Kidney tubule cell (primary cell): Measurements from ENCODE around the gene SLC31A1.
"Not testable (repeated sequence)": the region's sequence is repeated elsewhere in the genome, so short reads cannot be mapped to it uniquely, and the experiment has no call there.

Experiments
- DNase-seq: peaks from one replicate; pipeline ENCODE4 v3.0.0-alpha.2; 2018; ENCODE audit warnings: low spot score

SLC31A1 gene

DNA sequence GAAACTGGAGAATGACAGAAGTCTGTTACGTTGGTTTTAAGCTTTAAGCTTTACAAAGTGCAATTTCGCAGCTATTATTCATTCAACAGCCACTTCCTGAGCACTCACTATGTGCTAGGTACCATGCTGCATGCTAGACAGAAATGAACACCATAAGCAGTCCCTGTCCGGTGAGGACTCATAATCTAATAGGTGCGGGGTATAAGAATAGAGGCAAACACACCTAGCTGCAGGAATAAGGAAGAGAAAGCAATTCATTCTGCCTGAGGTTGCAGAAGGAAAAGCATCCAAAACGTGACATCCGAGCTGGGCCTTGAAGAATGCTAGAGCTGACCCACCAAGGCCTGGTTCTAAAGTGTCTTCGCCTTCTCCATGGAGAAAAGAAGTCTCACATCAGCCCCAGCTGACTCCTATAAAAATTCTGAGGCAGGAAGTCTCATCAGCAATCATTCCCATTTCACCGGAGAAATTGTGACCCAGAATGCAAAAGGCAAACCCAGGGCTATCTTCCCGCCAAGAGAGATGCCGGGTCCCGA, 809 bp upstream of the SLC31A1 start:
- peak; percentile 21 for DNase-seq

DNA sequence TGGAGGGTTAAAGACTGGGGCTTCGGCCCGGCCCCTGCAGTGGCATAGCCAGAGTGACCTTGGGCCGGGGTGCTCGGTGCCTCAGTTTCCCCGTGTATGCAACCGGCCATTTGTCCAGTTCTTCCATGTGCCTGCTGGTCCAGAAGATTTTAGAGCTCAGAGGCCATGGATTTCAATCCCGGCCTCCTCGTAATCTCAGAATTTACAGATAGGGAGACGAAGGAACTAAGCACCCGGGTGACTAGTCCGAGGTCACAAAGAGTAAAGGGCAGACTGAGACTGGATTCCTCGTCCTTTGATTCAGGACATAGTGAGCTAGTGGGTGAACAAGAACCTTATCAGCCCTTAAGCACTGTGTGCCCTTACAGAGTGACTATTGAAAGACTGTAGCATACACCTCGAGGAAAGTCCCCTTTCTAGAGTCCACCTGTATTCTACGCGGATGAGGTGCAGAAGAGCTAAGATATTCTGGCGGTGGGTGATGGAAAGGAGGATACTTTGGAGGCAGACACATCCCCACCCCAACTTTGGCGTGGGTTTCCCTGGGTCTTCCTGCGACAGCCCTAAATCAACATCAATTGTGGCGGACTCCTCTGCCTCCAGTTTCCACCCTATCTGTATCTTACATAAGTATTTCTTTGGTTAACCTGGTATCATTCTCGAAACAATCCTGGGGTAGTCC, 597 bp downstream of the SLC31A1 start:
- DNase-seq: peak; percentile 33

DNA sequence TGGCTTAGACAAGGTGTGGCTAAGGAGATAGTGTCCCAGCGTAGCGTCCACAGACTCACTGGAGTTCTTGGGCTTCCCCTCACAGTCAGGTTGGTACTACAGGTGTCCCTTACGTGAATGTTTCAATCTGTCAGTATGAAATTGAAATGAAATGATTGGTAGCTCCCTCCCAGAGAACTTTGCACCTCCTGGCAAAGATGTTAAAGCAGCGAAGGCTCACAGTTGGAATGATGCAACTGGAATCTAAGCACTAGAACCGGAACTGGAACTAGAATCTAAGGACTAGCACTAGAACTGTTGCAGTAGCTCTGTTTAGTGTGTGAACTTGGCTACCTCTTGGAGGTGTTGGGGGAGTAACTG, 1.1 kb downstream of the SLC31A1 start:
- peak; percentile 16 for DNase-seq

DNA sequence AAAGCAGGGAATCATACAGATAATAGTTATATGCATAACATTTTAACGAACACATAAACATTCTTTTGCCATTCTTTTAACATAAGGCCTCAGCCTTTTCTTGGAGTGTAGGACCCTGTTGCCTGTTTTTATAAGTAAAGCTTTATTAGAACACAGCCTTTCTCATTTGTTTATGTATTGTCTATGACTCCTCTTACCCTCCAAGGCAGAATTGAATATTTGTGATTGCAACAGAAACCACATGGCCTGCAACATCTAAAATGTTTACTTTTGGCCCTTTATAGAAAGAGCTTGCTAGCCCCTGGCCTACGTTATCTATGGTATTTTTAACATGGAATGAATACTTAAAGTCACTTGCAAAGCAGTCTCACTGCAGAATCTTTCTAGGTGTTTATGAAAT, 2.6 kb downstream of the SLC31A1 start:
- DNase-seq: no peak

DNA sequence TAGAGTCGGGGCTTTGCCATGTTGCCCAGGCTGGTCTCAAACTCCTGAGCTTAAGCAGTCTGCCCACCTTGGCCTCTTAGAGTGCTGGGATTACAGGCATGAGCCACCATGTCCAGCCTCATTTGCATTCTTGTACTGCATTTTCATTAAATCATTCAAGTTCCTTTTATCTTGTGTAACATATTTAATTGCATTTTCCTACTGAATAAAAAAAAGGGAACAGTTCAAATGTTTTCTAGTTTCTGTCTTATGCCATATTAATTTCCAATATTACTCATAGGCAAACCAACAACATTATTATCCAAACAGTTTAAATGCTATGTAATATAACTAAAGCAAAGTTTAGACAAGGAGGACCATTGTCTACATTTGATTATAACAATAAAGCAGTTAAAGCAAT, 6.1 kb downstream of the SLC31A1 start:
- no peak for DNase-seq

DNA sequence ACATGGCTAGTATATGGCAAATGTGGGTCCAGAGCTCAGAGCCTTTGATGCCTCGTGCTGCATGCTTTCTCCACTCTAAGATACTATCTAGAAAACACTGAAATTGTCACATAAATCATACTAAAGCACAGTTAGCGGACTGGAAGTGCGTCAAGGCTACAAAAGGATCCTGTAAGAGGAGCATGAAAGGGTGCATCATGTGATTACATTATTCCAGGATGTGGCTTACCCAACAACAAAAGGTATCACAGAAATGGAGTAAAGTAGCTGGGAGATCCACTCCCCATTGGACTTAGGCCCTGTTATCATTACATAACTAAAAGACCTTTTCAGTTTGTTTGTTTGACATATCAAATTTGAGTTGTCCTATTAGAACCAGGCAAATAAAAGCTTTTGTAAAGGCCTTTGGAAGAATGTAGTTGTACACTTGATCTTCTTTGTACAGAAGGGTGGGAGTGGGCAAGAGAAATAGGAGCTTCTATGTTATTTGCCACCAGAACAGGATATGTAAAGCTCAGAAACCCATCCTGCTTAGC, 6.9 kb downstream of the SLC31A1 start:
- no peak for DNase-seq

DNA sequence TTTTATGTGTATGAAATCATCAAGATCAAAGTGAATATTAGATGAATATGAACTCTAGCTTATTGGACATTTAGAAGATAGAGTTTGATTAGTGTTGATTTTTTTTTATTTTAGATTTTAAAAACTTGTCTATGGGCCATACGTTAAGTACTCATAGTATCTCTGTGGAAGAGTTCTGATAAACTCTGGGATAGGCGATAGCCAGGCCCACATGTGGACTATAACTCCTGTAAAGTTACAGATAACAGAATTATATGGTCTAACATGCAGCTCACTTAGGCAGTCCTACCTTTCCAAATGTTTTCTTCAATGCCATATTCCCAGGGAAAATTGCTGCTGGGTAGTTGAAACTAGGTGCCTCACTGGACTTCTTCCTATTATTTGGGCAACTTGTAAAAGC, 10.4 kb downstream of the SLC31A1 start:
- DNase-seq: no peak

DNA sequence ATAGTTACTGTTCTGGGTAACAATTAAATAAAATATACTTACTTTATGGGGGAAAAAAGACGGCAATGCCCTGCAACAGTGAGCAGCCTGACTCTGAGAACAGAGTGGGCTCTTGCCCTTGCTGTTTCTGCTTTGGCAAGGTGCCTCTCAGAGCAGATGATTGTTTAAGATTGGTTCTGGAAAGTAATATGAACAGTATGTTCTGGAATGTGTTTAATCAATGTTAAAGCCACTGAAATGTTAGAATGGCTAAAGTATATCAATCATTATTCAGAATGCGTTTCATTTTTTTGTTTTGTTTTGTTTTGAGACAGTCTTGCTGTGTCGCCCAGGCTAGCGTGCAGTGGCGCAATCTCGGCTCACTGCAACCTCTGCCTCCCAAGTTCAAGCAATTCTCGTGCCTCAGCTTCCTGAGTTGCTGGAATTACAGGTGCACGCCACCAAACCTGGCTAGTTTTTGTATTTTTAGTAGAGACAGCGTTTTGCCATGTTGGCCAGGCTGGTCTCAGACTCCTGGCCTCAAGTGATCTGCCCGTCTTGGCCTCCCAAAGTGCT, 14.4 kb downstream of the SLC31A1 start:
- DNase-seq: not testable (repeated sequence)

DNA sequence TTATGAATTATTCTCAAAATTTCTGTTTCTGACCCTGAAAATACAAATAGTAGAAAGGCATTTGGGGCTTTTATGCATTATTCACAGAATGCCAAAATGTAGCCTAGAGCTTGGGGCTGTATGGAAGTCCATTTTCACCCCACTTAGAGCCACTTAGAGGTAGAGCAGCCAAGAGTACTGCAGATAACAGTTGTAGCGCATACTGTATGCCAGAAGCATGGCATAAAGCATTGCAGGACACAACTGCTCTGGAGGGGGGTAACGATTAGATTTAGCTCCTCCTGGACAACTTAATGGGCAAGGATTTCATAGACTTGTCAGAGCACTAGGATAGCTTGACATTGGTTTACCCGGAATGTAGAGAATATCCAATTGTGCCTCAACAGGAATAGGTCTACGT, 15.7 kb downstream of the SLC31A1 start:
- DNase-seq: no peak

DNA sequence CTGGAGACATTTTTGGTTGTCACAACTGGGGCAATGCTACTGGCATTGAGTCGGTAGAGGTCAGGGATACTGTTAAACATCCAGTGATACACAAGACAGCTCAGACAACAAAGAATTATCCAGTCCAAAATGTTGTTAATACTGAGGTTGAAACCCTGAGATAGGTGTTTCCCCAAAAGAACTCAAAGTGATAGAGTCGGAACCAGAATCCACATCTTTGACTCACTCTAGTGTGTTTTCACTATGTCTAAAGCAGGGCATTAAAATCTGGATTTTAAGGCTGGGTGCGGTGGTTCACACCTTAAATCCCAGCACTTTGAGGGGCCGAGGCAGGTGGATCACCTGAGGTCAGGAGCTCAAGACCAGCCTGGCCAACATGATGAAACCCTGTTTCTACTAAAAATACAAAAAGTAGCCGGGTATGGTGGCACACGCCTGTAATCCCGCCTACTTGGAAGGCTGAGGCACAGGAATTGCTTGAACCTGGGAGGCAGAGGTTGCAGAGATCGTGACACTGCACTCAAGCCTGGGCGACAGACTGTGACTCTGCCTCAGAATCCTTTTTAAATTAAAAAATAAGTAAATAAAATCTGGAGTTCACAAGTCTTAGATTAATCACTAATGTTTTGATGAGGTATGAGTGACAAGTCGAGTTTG, 17.0 kb downstream of the SLC31A1 start:
- DNase-seq: no peak

DNA sequence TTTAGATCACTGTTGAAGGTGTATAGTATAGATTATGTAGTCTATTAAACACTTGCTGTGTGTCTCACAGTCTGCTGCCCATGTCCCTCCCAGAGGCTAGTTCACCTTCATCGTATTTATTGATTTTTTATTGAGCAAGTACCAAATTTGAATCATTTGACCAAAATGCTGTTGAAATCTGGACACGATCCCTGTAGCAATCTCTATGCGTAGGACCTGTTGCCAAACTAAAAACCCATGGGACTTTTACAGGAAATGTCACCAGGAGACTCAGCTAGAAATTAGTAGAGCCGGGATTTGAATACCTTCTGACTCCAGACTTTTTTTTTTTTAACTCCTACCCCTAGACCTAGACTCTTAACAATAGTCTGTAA, 17.5 kb downstream of the SLC31A1 start:
- DNase-seq: no peak

DNA sequence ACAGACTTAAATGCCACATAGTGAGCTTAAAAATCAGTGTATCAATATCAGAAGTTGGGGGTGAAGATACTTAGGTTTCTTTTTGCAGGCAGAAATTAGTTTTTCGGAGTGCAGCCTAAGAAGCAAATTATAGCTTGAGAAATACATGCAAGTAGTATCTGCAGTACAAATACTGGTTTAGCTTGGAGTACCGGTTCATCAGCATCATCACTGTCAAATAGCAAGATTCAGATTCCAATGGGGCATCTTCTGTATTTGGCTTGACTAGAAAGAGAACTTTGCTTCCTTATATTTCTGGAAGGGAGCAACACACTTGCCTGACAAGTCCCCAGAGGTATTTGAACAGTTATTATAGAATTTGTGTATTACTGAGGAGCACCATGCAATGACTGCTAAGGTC, 19.8 kb downstream of the SLC31A1 start:
- DNase-seq: no peak

DNA sequence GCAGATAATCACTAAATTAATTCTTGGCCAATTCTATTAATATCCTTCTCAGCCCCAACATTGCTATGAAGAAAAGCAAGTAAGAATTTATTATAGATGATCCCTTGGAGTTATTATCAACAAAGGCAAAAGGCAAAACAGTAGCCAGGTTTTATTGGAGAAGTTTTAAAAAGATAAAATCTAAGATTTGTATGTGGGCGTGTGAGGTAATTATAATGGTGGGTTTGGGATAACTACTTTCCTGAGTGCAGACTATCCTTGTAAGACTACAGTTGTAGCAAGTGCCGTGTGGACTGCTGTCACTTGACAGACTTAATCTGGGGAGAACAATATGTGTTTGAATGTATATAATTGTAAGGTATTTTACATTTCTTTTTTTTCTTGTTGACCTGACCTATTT, 23.2 kb downstream of the SLC31A1 start:
- no peak for DNase-seq

DNA sequence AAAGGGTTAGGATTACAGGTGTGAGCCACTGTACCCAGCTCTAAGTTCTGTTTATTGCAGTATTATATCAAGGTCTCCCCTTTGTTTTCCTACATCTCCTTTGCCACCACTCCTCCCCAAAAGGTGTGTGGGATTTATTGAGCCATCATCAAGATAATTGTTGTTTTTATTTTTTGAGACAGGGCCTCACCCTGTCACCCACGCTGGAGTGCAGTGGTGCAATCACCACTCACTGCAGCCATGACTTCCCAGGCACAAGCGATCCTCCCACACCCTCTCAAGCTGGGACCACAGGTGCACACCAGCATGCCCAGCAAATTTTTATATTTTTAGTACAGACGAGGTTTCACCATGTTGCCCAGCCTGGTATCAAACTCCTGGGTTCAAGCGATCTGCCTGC, 24.6 kb downstream of the SLC31A1 start:
- DNase-seq: no peak

DNA sequence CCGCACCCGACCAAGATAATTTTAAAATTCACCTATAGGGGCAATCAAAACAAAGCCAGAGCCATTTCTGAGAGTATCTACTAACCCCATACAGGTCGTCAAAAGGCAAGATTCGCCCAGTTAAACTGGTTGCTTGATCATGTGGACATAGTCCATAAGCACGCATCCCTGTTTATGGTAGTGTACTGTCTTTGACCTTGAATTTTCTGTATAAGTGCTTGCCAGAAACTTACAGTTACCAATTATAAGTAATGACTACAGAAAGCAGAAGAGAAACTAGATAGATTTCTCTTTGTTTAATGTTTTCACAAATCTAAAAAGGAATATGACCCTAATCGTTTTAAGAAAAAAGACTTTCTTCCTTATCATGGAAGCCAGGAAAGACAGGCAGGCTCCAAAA, 25.6 kb downstream of the SLC31A1 start:
- DNase-seq: no peak

DNA sequence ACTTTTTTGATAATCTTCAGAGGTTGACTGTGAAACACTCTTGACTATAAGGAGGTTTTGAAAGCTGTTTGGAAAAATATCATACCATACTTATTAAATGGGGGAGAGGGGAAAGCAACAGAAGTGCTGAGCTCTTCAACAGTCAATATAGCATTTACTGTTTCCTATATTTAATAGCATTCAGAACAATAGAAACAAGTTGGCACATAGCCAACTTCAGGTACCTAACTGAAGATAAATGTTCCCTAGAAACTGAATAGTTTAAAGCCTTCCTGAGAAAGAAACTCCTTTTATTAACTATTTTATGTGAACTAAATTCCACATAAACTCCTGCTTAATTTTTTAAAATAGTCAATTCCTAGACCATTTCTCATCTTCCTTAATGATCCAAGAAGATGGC, 26.3 kb downstream of the SLC31A1 start:
- DNase-seq: no peak

DNA sequence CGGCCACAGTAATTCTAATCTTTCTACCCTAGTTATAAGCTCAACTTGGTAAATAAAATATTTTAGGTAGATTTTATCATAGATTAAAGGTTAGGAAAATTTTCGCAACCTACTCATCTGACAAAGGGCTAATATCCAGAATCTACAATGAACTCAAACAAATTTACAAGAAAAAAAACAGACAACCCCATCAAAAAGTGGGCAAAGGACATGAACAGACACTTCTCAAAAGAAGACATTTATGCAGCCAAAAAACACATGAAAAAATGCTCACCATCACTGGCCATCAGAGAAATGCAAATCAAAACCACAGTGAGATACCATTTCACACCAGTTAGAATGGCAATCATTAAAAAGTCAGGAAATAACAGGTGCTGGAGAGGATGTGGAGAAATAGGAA, 28.3 kb downstream of the SLC31A1 start:
- DNase-seq: not testable (repeated sequence)

DNA sequence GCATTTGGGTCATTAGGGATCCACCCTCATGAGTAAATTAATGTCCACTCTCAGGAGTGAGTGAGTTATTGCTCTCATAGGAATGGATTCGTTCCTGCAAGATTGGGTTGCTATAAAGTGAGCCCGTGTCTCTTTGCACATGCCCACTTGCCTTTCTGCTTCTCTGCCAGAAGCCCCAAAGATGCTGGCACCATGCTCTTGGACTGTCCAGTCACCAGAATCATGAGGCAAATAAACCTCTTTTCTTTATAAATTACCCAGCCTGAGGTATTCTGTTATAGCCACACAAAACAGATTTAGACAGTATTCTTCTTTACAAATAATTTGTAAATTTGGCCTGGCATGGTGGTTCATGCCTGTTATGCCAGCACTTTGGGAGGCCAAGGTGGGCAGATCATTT, 29.5 kb downstream of the SLC31A1 start:
- no peak for DNase-seq

DNA sequence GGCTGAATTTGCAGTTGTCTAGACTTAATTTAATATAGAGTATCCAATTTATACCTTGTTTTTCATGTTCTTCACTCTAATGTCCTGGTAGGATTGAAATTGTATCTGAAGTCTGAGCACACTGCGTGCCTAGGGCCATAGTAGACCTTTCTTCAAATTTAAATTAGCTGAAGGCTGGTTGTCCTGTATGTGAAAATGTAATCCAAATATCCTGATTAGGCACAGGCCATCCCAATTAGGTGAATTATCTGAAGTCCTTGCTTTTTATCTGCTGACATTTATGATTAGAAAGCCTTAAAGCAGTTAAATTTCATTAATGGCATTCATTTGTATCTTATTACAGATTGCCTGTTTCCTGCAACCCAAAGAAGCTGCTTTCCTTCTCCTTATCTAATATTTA, 33.6 kb downstream of the SLC31A1 start:
- DNase-seq: no peak

DNA sequence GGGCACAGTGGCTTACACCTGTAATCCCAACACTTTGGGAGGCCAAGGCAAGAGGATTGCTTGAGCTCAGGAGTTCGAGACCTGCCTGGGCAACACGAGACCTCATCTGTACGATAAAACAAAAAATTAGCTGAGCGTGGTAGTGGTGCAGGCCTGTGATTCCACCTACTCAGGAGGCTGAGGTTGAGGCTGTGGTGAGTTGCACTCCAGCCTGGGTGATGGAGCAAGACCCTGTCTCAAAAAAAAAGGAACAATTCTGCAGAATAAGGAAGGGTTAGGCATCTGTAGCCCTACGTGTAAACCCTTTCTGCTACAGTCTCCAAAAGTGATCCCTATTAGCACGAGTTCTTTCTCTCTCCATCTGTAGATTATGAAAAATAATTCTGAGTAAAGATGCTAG, 34.1 kb downstream of the SLC31A1 start:
- no peak for DNase-seq

DNA sequence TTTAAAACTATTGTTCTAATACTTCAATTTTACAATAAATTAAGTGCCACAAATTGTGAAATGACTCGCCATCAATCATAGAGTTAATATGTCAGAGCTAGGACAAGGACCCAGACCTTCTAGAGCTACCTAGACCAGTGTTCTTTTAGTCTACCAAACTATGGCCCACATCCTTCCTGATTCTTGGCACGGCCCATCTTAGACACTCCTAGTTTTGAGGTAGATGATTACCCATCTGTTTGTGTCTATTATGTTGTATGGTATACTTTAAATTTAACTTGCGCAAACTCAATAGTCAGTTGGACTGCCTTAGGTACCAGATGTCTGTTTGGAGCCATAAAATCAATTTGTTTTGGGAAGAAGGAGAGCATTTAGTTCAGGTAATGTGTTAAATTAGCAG, 36.5 kb downstream of the SLC31A1 start:
- no peak for DNase-seq

DNA sequence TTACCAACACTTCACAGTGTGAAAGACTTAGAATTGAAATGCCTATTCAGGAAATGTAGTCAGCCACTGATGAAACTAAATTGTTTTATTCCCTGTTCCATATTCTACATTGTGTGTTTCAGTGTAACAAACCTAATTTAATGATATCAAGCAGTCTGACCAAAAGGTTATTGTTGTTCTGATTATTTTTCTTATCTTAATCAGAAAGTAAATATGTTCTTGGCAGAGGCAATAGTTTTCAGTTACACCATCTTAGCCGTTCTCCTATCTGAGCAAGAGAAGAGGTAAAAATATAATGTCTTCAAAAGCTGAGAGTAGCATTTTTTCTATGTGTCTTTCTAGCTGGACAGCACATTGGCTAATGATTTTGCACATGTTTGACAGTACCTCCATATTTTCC, 36.9 kb downstream of the SLC31A1 start:
- DNase-seq: no peak

DNA sequence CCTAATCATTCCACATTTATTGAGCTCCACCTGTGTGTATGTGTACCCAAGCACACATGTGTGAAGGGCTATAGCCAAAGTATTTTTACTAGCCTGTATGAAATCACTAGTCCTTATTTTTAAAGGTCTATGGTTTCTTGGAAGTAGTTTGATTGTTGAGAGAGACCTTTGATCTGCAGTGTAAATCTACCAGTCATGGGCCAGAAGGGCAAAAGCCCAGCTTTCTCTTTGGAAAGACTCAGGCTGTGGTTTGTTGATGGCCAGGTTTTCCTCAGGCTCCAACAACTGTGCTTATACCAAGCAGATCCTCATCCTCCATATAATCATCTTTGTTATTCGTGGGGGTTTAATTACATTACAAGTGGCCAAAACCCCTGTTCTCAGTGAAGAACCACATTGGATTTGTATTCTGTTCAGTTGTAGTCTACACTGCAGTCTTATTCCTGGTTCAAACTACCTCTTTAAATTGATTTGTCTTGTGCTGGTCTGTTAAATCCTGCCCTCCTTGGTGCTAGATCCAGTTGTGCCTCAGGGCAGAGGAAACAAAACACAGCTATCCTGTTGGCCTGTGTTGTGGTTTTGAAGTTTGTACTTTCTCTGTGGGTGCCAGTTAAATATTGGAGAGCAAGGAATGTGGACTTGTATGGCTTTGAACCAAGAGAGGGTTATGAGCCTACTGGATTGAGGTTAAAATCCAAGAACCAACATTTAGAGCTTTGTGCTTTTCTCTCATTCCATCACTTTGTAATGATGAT, 40.8 kb downstream of the SLC31A1 start:
- peak; percentile 40 for DNase-seq
